SK-N-SH treated with all-trans-retinoic acid at 6 μM for 48 hours (cell line): ENCODE measurements around the gene TTLL8.

ENCODE experiments used
- ARNTL ChIP-seq: fragments of 450-650 bp; formaldehyde crosslinking; IDR thresholded peaks from 2 replicates; pipeline ENCODE4 v1.5.0; 2020; ENCODE audit warnings: low read depth, mild to moderate bottlenecking, moderate library complexity, borderline replicate concordance
- CSRNP3 ChIP-seq: fragments of 250-450 bp; sonication (Bioruptor Pico); IDR thresholded peaks from 2 replicates; pipeline ENCODE4 v1.5.1; 2021; ENCODE audit warnings: mild to moderate bottlenecking, moderate library complexity
- TOX ChIP-seq: fragments of 250-450 bp; sonication (Bioruptor Pico); IDR thresholded peaks from 2 replicates; pipeline ENCODE4 v1.8.0; 2021; ENCODE audit warnings: mild to moderate bottlenecking, moderate library complexity, borderline replicate concordance
- ZFP3 ChIP-seq: fragments of 250-450 bp; sonication (Bioruptor Pico); IDR thresholded peaks from 2 replicates; pipeline ENCODE4 v1.5.0; 2020; ENCODE audit warnings: mild to moderate bottlenecking, moderate library complexity
- ZFP30 ChIP-seq: fragments of 450-650 bp; formaldehyde crosslinking; IDR thresholded peaks from 2 replicates; pipeline ENCODE4 v1.5.0; 2022; ENCODE audit warnings: mild to moderate bottlenecking, moderate library complexity
- ZNF565 ChIP-seq: fragments of 450-650 bp; formaldehyde crosslinking; conservative IDR thresholded peaks from 2 replicates; pipeline ENCODE4 v1.5.0; 2020; ENCODE audit warnings: low read depth, mild to moderate bottlenecking, moderate library complexity
- ZNF70 ChIP-seq: fragments of 450-650 bp; formaldehyde crosslinking; IDR thresholded peaks from 2 replicates; pipeline ENCODE4 v1.5.0; 2020; ENCODE audit warnings: mild to moderate bottlenecking, moderate library complexity
- TF ChIP-seq, protein P1 (sequence below): fragments of 250-450 bp; sonication (Bioruptor Pico); IDR thresholded peaks from 2 replicates; pipeline ENCODE4 v1.5.1; 2020; ENCODE audit warnings: low read depth, mild to moderate bottlenecking, moderate library complexity

DNA sequence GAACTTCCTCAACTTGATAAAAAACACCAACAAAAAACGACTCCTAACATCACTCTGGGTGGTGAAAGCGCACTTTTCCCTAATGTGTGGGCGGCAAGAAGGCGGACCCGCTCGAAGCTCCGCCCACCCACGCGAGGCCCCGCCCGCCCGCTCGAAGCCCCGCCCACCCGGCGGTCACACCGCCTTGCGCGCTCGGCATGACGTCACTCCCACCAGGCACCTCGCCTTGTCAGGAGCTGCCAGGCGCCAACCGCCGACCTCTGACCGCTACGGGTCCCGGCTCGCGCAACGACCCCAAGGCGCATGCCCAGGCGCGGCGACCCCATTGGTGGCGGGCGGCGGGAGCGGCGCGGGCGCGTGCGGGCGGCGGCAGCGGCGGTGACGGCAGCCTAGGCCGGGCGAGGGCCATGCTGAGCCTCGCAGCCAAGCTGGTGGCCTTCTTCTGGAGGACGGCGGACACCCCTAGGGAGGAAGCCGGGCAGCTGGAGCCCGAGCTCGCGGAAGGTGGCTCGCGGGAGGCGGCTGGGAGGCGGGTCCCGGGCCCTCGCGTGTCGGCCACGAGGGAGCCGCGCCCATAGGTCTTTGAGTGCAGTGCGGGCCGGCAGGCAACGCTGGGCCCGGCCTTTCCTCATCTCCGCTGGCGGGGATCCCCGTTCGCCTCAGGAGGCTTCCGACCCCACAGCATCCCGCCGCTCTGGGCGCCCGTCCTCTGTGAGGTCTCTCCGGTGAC, 31.7 kb upstream of the TTLL8 start, which contains the start of gene MOV10L1:
- no peak for TF ChIP-seq ZNF565 (CRISPR knock-in tag)
- TF ChIP-seq CSRNP3 = no peak
- TF ChIP-seq, protein P1, sequence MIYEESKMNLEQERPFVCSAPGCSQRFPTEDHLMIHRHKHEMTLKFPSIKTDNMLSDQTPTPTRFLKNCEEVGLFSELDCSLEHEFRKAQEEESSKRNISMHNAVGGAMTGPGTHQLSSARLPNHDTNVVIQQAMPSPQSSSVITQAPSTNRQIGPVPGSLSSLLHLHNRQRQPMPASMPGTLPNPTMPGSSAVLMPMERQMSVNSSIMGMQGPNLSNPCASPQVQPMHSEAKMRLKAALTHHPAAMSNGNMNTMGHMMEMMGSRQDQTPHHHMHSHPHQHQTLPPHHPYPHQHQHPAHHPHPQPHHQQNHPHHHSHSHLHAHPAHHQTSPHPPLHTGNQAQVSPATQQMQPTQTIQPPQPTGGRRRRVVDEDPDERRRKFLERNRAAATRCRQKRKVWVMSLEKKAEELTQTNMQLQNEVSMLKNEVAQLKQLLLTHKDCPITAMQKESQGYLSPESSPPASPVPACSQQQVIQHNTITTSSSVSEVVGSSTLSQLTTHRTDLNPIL = no peak
- no peak for TF ChIP-seq ARNTL (CRISPR knock-in tag)
- TF ChIP-seq ZNF70 (CRISPR knock-in tag) = no peak
- TF ChIP-seq ZFP3 = no peak
- no peak for TF ChIP-seq TOX (CRISPR knock-in tag)
- no peak for TF ChIP-seq ZFP30 (CRISPR knock-in tag)
